Body of pancreas (tissue), 4 donors: ENCODE measurements around the gene CAPN10. TPM values are rescaled to one million over a fixed set of nuclear protein-coding genes. Genes with fewer than 3 reads are reported as not detected.

Experiments
- ATAC-seq: fragments of 150-250 bp; one replicate; pipeline ENCODE4 v1.9.1; 2016
- DNase-seq, 4 donors: peaks; one replicate each; pipeline ENCODE4 v3.0.0-alpha.2; 2019
- H3K27ac ChIP-seq, 4 donors: fragments of 200-600 bp; sonication (generic); 1 replicate in 3 of 4; 2 replicates in 1 of 4; pipeline versions ENCODE4 v1.5.1 to v1.6.1; 2016 to 2019; ENCODE audit warnings: mild to moderate bottlenecking in 1 of 4, mixed read lengths in 1 of 4, moderate library complexity in 1 of 4
- H3K27me3 ChIP-seq, 2 donors: fragments of 200-600 bp; sonication (generic); one replicate each; pipeline ENCODE4 v1.6.0; 2016; ENCODE audit warnings: mild to moderate bottlenecking in 1 of 2
- H3K36me3 ChIP-seq, 2 donors: fragments of 200-600 bp; sonication (generic); replicated peaks in 1 of 2; 2 replicates each; pipeline ENCODE4 v1.5.1; 2016; ENCODE audit warnings: low read depth in 2 of 2; ENCODE audit not compliant: insufficient read depth in 1 of 2
- H3K4me1 ChIP-seq: fragments of 200-600 bp; sonication (generic); one replicate; pipeline ENCODE4 v1.6.0; 2016
- H3K4me3 ChIP-seq, 2 donors: fragments of 200-600 bp; sonication (generic); 1 replicate in 1 of 2; 2 replicates in 1 of 2; pipeline ENCODE4 v1.5.1; 2016 to 2019
- H3K9me3 ChIP-seq, 3 donors: fragments of 200-600 bp; sonication (generic); 1 replicate in 2 of 3; 2 replicates in 1 of 3; pipeline ENCODE4 v1.5.1; 2016
- CTCF ChIP-seq, 7 experiments: fragments of 450-650 bp in 4 of 7; fragments of 200-600 bp in 3 of 7; sonication (generic) in 3 of 7; IDR thresholded peaks; one replicate each; pipeline ENCODE4 v1.5.1; 2016 to 2019; ENCODE audit warnings: antibody characterized with exemption in 7 of 7
- POLR2A ChIP-seq, 3 donors: fragments of 450-650 bp; IDR thresholded peaks; one replicate each; pipeline ENCODE4 v1.6.1; 2016; ENCODE audit warnings: antibody characterized with exemption in 3 of 3, mild to moderate bottlenecking in 2 of 3
- WGBS, 2 donors: methylation state at CpG; one replicate each; pipeline ENCODE4 v1.1.5; 2017; 5-methylcytosine and 5-hydroxymethylcytosine counted together
- intact Hi-C: fragments of 100-400 bp; cut with DNase I; formaldehyde crosslinking; loops from one replicate; pipeline ENCODE4 v1.15.1; 2023
- total RNA-seq, 2 donors: library from RNA; depleted of rRNA; stranded (reverse); fragments of >200 nt; gene quantifications; one replicate each; pipeline ENCODE4 v1.1.0, GENCODE V29; 2016

CAPN10 gene
- total RNA-seq, 2 donors from 2014 or later, result 16.3 to 34.3 TPM

GRCh38 chr2:240584486-240585031 lies 2.0 kb upstream of the CAPN10 start:
- DNase-seq (peak in 1 of 4 donors; percentile 21), ATAC-seq (no peak)
- intact Hi-C loops, result no loop called here
- Histone ChIP-seq H3K27me3 (no peaks in the 10 kb centered on the region), H3K9me3 (no peaks in the 10 kb centered on the region), H3K4me1 (peaks cover 48% of the 10 kb centered on the region), H3K4me3 (no peak overlapping the region), H3K36me3 (no peaks in the 10 kb centered on the region), H3K27ac (peak overlapping the region in 1 of 4 donors; percentile 86)
- WGBS, 2 donors, result 74 to 77% methylated on average over 3 to 4 of the region's 4 CpGs
- TF ChIP-seq POLR2A (IDR thresholded peaks at IDR 0.05) (no peak), CTCF (IDR thresholded peaks at IDR 0.05) (no peak)

DNA sequence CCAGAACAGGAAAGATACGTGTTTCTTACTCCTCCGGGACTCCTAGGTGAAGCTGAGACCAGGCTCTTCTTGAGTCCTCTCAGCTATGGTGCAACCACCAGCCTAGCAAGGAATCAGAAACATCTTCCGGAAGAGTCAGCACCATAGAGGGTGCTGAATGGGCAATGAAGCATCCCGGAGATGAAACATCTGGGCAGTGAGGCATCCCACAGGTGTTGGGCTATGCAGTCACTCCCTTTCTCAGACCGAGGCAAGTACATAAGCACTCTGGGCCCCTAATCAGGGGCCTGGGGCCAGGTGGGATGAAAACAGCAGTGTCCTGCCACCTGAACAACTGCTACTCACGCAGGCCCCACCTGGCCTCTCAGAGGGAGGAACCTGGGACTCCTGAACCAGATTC lies 1.4 kb upstream of the CAPN10 start:
- H3K4me3 ChIP-seq, result no peak overlapping the region
- intact Hi-C loops, result no loop called here
- no peaks in the 10 kb centered on the region for H3K27me3 ChIP-seq
- H3K9me3 ChIP-seq, result no peaks in the 10 kb centered on the region
- H3K27ac ChIP-seq, result peak overlapping the region in 1 of 4 donors; percentile 86
- no peaks in the 10 kb centered on the region for H3K36me3 ChIP-seq
- H3K4me1 ChIP-seq, result peaks cover 42% of the 10 kb centered on the region
- DNase-seq, result peak in 1 of 4 donors; percentile 8
- no peak for TF ChIP-seq POLR2A (IDR thresholded peaks at IDR 0.05)
- no peak for TF ChIP-seq CTCF (IDR thresholded peaks at IDR 0.05)
- 48 to 67% methylated on average over 4 to 6 of the region's 6 CpGs for WGBS, 2 donors
- no peak for ATAC-seq

- TF ChIP-seq CTCF (IDR thresholded peaks at IDR 0.05) (no peak), POLR2A (IDR thresholded peaks at IDR 0.05) (no peak)
- DNase-seq (peak in 1 of 4 donors; percentile 7), ATAC-seq (no peak)
- H3K4me1 ChIP-seq, result peaks cover 36% of the 10 kb centered on the region
- H3K4me3 ChIP-seq, result peak overlapping the region; percentile 52 to 68
- intact Hi-C loops, result no loop called here
- no peaks in the 10 kb centered on the region for H3K36me3 ChIP-seq
- peak overlapping the region; percentile 74 to 95 (median 88) for H3K27ac ChIP-seq
- WGBS, 2 donors, result 1 to 3% methylated on average over 7 to 20 of the region's 20 CpGs
- no peaks in the 10 kb centered on the region for H3K9me3 ChIP-seq
- no peaks in the 10 kb centered on the region for H3K27me3 ChIP-seq
Measured at GRCh38 chr2:240585681-240586197, 795 bp upstream of the CAPN10 start.

- ATAC-seq (peak; percentile 25), DNase-seq (peak in 3 of 4 donors; percentile 37 to 48 (median 39))
- Histone ChIP-seq H3K4me1 (peaks cover 35% of the 10 kb centered on the region), H3K27me3 (no peaks in the 10 kb centered on the region), H3K4me3 (peak overlapping the region; percentile 52 to 68), H3K9me3 (no peaks in the 10 kb centered on the region), H3K36me3 (no peaks in the 10 kb centered on the region), H3K27ac (peak overlapping the region in 3 of 4 donors; percentile 74 to 95 (median 86))
- intact Hi-C loops, result no loop called here
- 1 to 7% methylated on average over 17 to 57 of the region's 62 CpGs for WGBS, 2 donors
- no peak for TF ChIP-seq POLR2A (IDR thresholded peaks at IDR 0.05)
- no peak for TF ChIP-seq CTCF (IDR thresholded peaks at IDR 0.05)
Measured at GRCh38 chr2:240586919-240587800, 626 bp downstream of the CAPN10 start.
